ENCODE measurements around the gene PPHLN1.

The PPHLN1 gene

DNA sequence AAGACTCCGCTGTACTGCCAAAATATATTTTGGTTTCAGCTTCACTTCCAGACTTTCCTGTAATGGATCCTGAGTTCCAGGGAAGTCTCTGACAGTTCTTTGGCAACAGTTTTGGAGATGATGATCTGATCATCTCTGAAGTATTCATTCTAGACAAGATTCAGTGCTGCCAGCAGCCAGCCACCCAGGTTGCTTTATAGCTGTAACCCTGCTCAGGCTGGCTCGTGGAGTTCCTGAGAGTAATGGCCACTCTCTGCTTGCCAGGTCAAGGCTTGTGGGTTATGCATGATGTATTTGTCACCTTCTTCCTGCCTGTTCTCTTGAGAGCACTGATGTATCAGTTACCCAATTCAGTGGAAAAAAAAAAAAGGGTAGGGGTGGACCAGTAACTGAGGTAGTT lies 124.3 kb downstream of the PPHLN1 start:
- no peak overlapping the region for H3K4me3 ChIP-seq (ENCODE audit: low read depth, low read length)
- TF ChIP-seq, protein P1, sequence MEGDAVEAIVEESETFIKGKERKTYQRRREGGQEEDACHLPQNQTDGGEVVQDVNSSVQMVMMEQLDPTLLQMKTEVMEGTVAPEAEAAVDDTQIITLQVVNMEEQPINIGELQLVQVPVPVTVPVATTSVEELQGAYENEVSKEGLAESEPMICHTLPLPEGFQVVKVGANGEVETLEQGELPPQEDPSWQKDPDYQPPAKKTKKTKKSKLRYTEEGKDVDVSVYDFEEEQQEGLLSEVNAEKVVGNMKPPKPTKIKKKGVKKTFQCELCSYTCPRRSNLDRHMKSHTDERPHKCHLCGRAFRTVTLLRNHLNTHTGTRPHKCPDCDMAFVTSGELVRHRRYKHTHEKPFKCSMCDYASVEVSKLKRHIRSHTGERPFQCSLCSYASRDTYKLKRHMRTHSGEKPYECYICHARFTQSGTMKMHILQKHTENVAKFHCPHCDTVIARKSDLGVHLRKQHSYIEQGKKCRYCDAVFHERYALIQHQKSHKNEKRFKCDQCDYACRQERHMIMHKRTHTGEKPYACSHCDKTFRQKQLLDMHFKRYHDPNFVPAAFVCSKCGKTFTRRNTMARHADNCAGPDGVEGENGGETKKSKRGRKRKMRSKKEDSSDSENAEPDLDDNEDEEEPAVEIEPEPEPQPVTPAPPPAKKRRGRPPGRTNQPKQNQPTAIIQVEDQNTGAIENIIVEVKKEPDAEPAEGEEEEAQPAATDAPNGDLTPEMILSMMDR (IDR thresholded peaks at IDR 0.05; ENCODE audit: borderline replicate concordance, insufficient read depth, low read depth, low read length), result no peak

DNA sequence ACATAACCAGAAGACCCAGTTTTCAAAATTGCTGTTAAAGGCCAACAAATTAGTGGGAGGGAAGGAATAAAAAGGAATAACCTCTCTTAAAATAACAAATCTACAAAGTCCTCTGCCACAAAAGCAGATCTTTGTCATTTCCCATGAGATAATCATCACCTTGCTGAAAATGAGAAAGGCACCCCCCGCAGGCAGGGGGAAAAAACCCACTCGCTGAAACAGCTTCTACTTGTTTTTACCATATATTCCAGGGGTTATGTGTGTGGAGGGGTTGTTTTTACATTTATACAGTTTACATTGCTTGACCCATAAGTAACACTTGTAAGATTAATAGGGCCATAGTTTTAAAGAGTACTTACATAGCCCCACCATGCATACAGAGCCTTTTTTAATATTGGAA lies 132.6 kb downstream of the PPHLN1 start:
- TF ChIP-seq, protein P1 (IDR thresholded peaks at IDR 0.05; ENCODE audit: borderline replicate concordance, insufficient read depth, low read depth, low read length), result no peak
- no peak overlapping the region for H3K4me3 ChIP-seq (ENCODE audit: low read depth, low read length)

DNA sequence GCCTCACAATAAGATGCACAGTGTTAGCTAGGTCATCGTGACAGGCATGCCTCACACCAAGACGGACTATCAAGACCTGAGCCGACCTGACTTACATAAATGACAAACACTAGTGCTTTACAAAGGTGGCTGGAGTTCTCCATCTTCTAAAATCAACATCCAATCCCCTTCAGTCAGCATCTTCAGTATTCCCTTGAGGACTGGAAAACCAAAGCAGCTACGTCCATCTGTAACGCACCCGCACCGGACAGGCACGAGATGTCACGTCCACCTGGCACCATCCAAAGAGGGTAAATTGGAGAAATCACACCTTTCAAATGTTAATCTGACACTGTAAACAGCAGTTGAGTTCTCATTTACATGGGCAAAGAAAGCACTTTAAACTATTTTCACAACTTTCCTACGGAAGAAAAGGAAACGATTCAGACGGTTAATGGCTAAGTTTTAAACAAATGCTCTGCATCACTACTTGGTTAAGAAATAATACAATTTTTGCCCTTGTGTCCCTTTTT lies 133.4 kb downstream of the PPHLN1 start:
- TF ChIP-seq, protein P1 (IDR thresholded peaks at IDR 0.05; ENCODE audit: borderline replicate concordance, insufficient read depth, low read depth, low read length), result no peak

DNA sequence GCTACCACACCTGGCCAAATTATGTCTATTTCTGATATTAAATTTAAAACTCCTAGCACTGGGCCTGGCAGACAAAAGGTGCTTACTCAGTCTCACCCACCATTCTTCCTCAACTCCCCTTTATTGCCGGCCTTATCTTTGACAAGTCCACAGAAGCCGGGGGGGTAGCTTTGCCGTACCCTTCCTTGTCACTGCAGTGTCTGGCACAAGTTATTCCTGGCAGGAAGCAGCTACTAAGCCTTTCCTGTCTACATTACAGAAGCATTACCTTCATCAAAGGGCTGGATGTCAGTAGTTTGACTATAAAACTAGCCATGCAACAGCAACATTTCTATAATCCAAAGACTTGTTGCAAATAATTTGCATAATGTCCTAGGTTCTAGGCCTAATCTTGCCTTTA lies 136.5 kb downstream of the PPHLN1 start:
- TF ChIP-seq, protein P1 (IDR thresholded peaks at IDR 0.05; ENCODE audit: borderline replicate concordance, insufficient read depth, low read depth, low read length), result no peak
- no peak overlapping the region for H3K4me3 ChIP-seq (ENCODE audit: low read depth, low read length)

More for the DNA sequence above, 133.4 kb downstream of the PPHLN1 start:
- H3K4me3 ChIP-seq (ENCODE audit: low read depth, low read length), result no peak overlapping the region

DNA sequence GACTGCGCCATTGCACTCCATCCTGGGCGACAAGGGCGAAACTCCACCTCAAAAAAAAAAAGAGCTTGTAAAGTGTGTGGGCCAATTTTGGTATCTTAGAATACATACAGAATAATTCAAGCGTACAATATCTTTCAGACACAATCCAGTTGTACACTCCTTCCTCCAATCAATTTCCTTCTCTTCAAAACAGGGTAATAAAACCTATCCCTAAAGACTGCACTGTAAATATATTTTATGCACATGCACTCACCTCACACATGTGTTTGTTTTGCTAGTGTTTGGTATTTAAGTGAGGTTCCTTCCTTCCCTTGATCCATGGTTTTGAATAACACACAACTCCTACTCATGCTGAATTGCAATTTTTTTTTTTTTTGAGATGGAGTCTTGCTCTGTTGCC lies 137.7 kb downstream of the PPHLN1 start:
- no peak overlapping the region for H3K4me3 ChIP-seq (ENCODE audit: low read depth, low read length)
- TF ChIP-seq, protein P1 (IDR thresholded peaks at IDR 0.05; ENCODE audit: borderline replicate concordance, insufficient read depth, low read depth, low read length), result no peak

DNA sequence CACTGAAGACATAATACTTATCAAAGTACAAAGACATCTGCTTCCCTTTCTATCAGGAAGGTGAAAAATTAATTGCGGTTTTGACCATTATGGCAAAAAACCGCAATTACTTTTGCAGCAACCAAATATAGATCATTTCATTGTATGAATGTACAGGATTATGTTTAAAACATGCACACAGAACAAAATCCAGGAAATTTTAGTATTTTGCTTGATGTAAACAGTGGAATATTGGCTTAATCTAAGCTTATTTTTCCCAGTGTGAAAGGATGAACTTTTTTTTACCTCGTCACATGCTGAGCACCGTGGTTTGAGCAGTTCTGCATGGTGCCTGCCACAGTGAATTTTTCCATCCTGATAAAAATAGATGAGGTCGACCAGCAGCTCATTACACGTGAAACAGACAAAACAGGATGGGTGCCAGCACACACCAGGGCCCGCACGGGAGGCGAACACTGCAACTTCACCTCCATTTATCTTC lies 142.4 kb downstream of the PPHLN1 start:
- H3K4me3 ChIP-seq (ENCODE audit: low read depth, low read length), result no peak overlapping the region
- TF ChIP-seq, protein P1 (IDR thresholded peaks at IDR 0.05; ENCODE audit: borderline replicate concordance, insufficient read depth, low read depth, low read length), result no peak

DNA sequence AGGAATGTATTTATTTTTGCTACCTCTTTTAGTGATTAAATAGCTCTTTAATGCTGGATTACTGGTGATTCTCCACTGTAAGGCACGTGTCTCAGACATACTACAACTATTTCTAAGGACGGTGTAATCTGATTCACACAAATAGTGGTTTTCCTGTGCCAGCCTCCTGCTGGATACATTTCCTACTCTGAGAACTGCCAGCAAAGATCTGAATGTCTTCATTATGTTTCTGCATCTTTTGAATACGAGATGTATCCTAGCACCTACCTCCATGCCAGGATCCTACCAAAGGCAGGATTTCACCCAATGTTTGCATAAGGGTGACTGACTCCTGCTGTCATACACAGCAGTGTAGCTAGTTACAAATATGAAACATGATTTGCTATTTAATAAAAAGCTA lies 143.0 kb downstream of the PPHLN1 start:
- H3K4me3 ChIP-seq (ENCODE audit: low read depth, low read length), result peak overlapping the region; percentile 15
- TF ChIP-seq, protein P1 (IDR thresholded peaks at IDR 0.05; ENCODE audit: borderline replicate concordance, insufficient read depth, low read depth, low read length), result no peak

Data from GM12875 (cell line).